Activated T-helper 1 cell treated with anti-CD3 and anti-CD28 coated beads, Interleukin-2, amount 50 U/mL, for 16 hours (primary cell): ENCODE results near the gene KCNJ6.
"Not testable (repeated sequence)": the region's sequence is repeated elsewhere in the genome, so short reads cannot be mapped to it uniquely, and the experiment has no call there.

Experiments
- DNase-seq, 2 donors: peaks; one replicate each; pipeline ENCODE4 v3.0.0-alpha.2; 2020; ENCODE audit warnings: low read depth in 1 of 2, low spot score in 1 of 2

KCNJ6 gene

GRCh38 chr21:37916310-37917051, at the start of gene KCNJ6:
Gene KCNJ6 (minus strand): TSS chr21:37916457. CDS start chr21:37840682, 75,775 bp downstream.
- no peak for DNase-seq

GRCh38 chr21:37965088-37965805, 49.0 kb upstream of the KCNJ6 start:
- no peak for DNase-seq

- DNase-seq, result no peak
These were observed 42.3 kb upstream of the KCNJ6 start for GRCh38 chr21:37958537-37958936.

GRCh38 chr21:37956772-37957171, 40.5 kb upstream of the KCNJ6 start:
- no peak for DNase-seq

- no peak for DNase-seq
These were observed 28.8 kb upstream of the KCNJ6 start for GRCh38 chr21:37945036-37945435.

- DNase-seq, result no peak
These were observed 28.2 kb upstream of the KCNJ6 start for GRCh38 chr21:37944496-37944895.

- no peak for DNase-seq
These were observed 24.4 kb upstream of the KCNJ6 start for GRCh38 chr21:37940691-37941090.

GRCh38 chr21:37939838-37940237, 23.6 kb upstream of the KCNJ6 start:
- no peak for DNase-seq

GRCh38 chr21:37939251-37939650, 23.0 kb upstream of the KCNJ6 start:
- DNase-seq, result no peak

- DNase-seq, result no peak
These were observed 21.4 kb upstream of the KCNJ6 start for GRCh38 chr21:37937668-37938067.

GRCh38 chr21:37936010-37936785, 19.9 kb upstream of the KCNJ6 start:
- DNase-seq, result no peak

- no peak for DNase-seq
These were observed 16.7 kb upstream of the KCNJ6 start for GRCh38 chr21:37932936-37933335.

GRCh38 chr21:37927711-37928110, 11.5 kb upstream of the KCNJ6 start:
- DNase-seq, result no peak

- DNase-seq, result no peak
These were observed 4.8 kb upstream of the KCNJ6 start for GRCh38 chr21:37921091-37921490.

GRCh38 chr21:37920302-37920701, 4.0 kb upstream of the KCNJ6 start:
- not testable (repeated sequence) for DNase-seq

GRCh38 chr21:37917612-37918011, 1.4 kb upstream of the KCNJ6 start:
- no peak for DNase-seq

GRCh38 chr21:37915941-37916309, 332 bp downstream of the KCNJ6 start:
- no peak for DNase-seq

GRCh38 chr21:37915497-37915911, 753 bp downstream of the KCNJ6 start:
- no peak for DNase-seq

GRCh38 chr21:37912616-37913015, 3.6 kb downstream of the KCNJ6 start:
- DNase-seq, result no peak

GRCh38 chr21:37909936-37910335, 6.3 kb downstream of the KCNJ6 start:
- no peak for DNase-seq

GRCh38 chr21:37908691-37909090, 7.6 kb downstream of the KCNJ6 start:
- DNase-seq, result no peak

- DNase-seq, result no peak
These were observed 9.2 kb downstream of the KCNJ6 start for GRCh38 chr21:37907076-37907475.
